Hematopoietic multipotent progenitor cell treated with erythropoietin and hydrocortisone succinate and interleukin-3 and kit ligand, for 17 days (in vitro differentiated cells): Measurements from ENCODE around the gene PRAMEF26.
"Not testable (repeated sequence)": the region's sequence is repeated elsewhere in the genome, so short reads cannot be mapped to it uniquely, and the experiment has no call there.

ENCODE experiments used
- DNase-seq: peaks from one replicate; pipeline ENCODE4 v3.0.0-alpha.2; 2015; ENCODE audit warnings: low spot score

Gene PRAMEF26

GRCh38 chr1:13155909-13156308 lies at the start of gene PRAMEF26:
TSS of gene PRAMEF26 (minus strand) at chr1:13156009. CDS start at chr1:13153095, 2,914 bp downstream.
- not testable (repeated sequence) for DNase-seq

GRCh38 chr1:13201309-13201708 lies 45.5 kb upstream of the PRAMEF26 start, which contains the start of gene PRAMEF13:
TSS of gene PRAMEF13 (minus strand) at chr1:13201409. CDS start at chr1:13199589, 1,820 bp downstream.
- DNase-seq = not testable (repeated sequence)

- not testable (repeated sequence) for DNase-seq
Observed at GRCh38 chr1:13171548-13171947, 15.7 kb upstream of the PRAMEF26 start, which contains the start of gene PRAMEF9. TSS of gene PRAMEF9 (plus strand) at chr1:13171848. CDS start at chr1:13175281, 3,433 bp downstream.

- not testable (repeated sequence) for DNase-seq
Observed at GRCh38 chr1:13165531-13165930, 9.7 kb upstream of the PRAMEF26 start, which contains the start of gene HNRNPCL4. TSS of gene HNRNPCL4 (minus strand) at chr1:13165631. CDS start at chr1:13165467, 164 bp downstream.

- DNase-seq = not testable (repeated sequence)
Observed at GRCh38 chr1:13116754-13117153, 39.1 kb downstream of the PRAMEF26 start, which contains the start of gene HNRNPCL2. TSS of gene HNRNPCL2 (minus strand) at chr1:13116854. CDS start at chr1:13116400, 454 bp downstream.
